ENCODE measurements around the gene ATP13A2.

ATP13A2 gene

DNA sequence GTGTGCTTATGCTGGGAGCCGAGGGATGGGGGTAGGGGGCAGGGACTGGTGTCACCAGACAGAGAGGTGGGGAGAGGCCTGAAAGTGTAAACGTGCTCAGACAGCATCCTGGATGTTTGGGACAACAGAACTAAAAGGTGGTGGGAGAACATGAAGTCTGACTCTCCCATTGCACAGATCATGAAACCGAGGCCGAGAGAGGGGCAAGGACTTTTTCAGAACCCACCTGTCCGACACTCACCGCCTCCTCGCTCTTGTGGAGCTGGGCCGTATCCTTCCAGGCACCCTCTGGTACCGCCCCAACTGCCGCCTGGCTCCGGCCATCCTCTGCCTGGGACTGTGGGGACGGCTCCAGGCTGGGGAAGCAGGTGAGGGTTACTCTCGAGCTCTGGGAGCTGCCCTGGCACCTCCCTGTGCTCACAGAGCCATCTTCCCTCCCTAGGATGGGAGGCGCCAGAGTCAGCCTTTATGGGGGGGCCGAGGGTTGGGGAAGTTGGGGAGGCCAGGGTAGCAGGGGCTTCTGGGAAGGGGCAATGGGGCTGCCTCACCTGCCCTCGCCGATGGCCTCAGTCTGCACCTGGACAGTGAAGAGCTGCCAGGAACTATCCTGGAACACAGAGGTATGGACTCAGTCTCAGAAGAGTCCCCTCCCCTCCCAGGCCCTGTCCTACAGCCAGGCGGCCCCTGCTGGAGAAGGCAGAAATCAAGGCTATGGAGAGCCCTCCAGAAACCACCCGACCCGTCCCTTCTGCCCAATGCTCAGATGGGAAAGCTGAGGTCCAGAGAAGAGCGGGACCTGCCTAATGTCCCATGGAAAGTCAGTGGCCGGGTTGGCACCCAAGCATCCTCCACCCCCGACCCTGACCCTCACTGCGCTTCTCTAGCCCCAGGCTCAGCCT lies 7.0 kb downstream of the ATP13A2 start:
- no peaks in the 10 kb centered on the region for H3K9me3 ChIP-seq (ENCODE audit: control insufficient read depth, insufficient read depth, low read length)
- H3K36me3 ChIP-seq (ENCODE audit: insufficient read depth, low read length) = peaks cover 8% of the 10 kb centered on the region
- H3K9ac ChIP-seq (ENCODE audit: low read depth, low read length) = no peak overlapping the region
- peaks cover 3% of the 10 kb centered on the region; the same call in 1 of the 2 replicates for H3K4me1 ChIP-seq (ENCODE audit: insufficient read depth, low read length)

DNA sequence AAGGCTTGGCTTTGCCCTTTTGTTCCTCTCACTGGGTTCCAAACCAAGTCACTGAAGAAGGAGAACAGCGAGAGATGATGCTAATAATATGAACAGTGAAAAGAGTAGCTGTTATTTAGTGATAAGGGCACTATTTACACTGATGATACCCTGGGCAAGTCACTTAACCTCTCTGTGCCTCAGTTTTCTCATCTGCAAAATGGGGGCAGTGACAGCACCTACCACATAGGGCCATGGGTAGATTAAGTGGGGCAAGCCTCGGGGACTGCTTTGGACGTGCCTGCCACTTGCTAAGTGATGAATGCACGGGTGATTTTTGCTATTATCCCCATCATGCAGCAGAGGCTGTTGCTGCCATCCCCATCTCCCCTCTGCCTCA lies 9.2 kb downstream of the ATP13A2 start:
- Histone ChIP-seq H3K9ac (ENCODE audit: low read depth, low read length) (no peak overlapping the region), H3K4me1 (ENCODE audit: insufficient read depth, low read length) (no peaks in the 10 kb centered on the region), H3K36me3 (ENCODE audit: insufficient read depth, low read length) (peaks cover 8% of the 10 kb centered on the region), H3K9me3 (ENCODE audit: control insufficient read depth, insufficient read depth, low read length) (no peaks in the 10 kb centered on the region)

- H3K4me1 ChIP-seq (ENCODE audit: insufficient read depth, low read length) = no peaks in the 10 kb centered on the region
- peaks cover 8% of the 10 kb centered on the region for H3K36me3 ChIP-seq (ENCODE audit: insufficient read depth, low read length)
- no peaks in the 10 kb centered on the region for H3K9me3 ChIP-seq (ENCODE audit: control insufficient read depth, insufficient read depth, low read length)
- no peak overlapping the region for H3K9ac ChIP-seq (ENCODE audit: low read depth, low read length)
Measured at GRCh38 chr1:17001760-17002523, 9.8 kb downstream of the ATP13A2 start.

- no peaks in the 10 kb centered on the region for H3K4me1 ChIP-seq (ENCODE audit: insufficient read depth, low read length)
- peaks cover 6% of the 10 kb centered on the region for H3K36me3 ChIP-seq (ENCODE audit: insufficient read depth, low read length)
- no peaks in the 10 kb centered on the region for H3K9me3 ChIP-seq (ENCODE audit: control insufficient read depth, insufficient read depth, low read length)
- no peak overlapping the region for H3K9ac ChIP-seq (ENCODE audit: low read depth, low read length)
Measured at GRCh38 chr1:16999863-17000262, 11.9 kb downstream of the ATP13A2 start.

- no peaks in the 10 kb centered on the region for H3K9me3 ChIP-seq (ENCODE audit: control insufficient read depth, insufficient read depth, low read length)
- H3K4me1 ChIP-seq (ENCODE audit: insufficient read depth, low read length) = no peaks in the 10 kb centered on the region
- no peak overlapping the region for H3K9ac ChIP-seq (ENCODE audit: low read depth, low read length)
- peaks cover 5% of the 10 kb centered on the region; the same call in 1 of the 2 replicates for H3K36me3 ChIP-seq (ENCODE audit: insufficient read depth, low read length)
Measured at GRCh38 chr1:16998589-16998988, 13.1 kb downstream of the ATP13A2 start.

- no peaks in the 10 kb centered on the region; the same call in 1 of the 2 replicates for H3K36me3 ChIP-seq (ENCODE audit: insufficient read depth, low read length)
- no peaks in the 10 kb centered on the region for H3K9me3 ChIP-seq (ENCODE audit: control insufficient read depth, insufficient read depth, low read length)
- H3K9ac ChIP-seq (ENCODE audit: low read depth, low read length) = no peak overlapping the region
- no peaks in the 10 kb centered on the region for H3K4me1 ChIP-seq (ENCODE audit: insufficient read depth, low read length)
Measured at GRCh38 chr1:16996845-16997244, 14.9 kb downstream of the ATP13A2 start.

DNA sequence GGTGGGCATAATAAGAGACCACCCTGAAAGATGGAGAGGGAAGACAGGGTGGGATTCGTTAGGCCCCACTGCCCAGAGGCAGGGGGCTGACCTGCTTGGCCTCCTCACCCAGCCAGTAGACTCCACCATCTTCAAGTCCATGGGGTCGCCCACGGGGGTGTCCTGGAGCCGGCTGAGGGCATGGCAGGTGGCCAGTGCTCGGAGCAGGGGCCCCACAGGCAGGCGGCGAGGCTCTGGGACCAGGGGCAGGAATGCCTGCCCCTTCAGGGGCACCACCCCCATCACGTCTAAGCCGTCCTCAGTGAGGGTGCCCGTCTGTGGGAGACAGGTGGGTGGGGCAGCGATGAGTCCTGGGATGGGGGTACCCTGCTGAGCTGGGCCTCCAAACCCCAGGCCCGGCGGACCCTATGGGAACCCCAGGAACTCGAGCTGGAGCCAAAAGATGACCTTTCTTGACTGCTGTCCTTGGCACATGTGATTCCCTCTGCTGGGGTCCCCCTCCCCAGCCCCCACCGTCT lies 18.1 kb downstream of the ATP13A2 start:
- Histone ChIP-seq H3K36me3 (ENCODE audit: insufficient read depth, low read length) (no peaks in the 10 kb centered on the region; the same call in 1 of the 2 replicates), H3K4me1 (ENCODE audit: insufficient read depth, low read length) (no peaks in the 10 kb centered on the region), H3K9ac (ENCODE audit: low read depth, low read length) (no peak overlapping the region), H3K9me3 (ENCODE audit: control insufficient read depth, insufficient read depth, low read length) (no peaks in the 10 kb centered on the region)

DNA sequence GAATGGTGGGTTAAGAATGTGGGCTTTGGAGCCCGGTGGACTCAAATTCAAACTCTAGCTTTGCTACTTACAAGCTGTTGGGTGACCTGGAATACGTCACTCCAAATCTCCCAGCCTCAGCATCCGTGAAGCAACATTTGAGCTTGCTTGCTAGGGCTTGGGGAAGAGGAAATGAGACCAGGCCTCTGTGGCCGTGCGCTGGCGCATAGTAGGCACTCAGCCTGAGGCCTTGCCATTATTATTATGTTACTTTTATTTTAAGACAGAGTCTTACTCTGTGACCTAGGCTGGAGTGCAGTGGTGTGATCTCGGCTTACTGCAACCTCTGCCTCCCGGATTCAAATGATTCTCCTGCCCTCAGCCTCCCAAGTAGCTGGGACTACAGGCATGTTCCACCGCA lies 19.1 kb downstream of the ATP13A2 start:
- no peaks in the 10 kb centered on the region; the same call in 1 of the 2 replicates for H3K36me3 ChIP-seq (ENCODE audit: insufficient read depth, low read length)
- no peaks in the 10 kb centered on the region for H3K4me1 ChIP-seq (ENCODE audit: insufficient read depth, low read length)
- H3K9ac ChIP-seq (ENCODE audit: low read depth, low read length) = no peak overlapping the region
- no peaks in the 10 kb centered on the region for H3K9me3 ChIP-seq (ENCODE audit: control insufficient read depth, insufficient read depth, low read length)

- Histone ChIP-seq H3K9me3 (ENCODE audit: control insufficient read depth, insufficient read depth, low read length) (no peaks in the 10 kb centered on the region), H3K36me3 (ENCODE audit: insufficient read depth, low read length) (no peaks in the 10 kb centered on the region; the same call in 1 of the 2 replicates), H3K4me1 (ENCODE audit: insufficient read depth, low read length) (no peaks in the 10 kb centered on the region), H3K9ac (ENCODE audit: low read depth, low read length) (no peak overlapping the region)
Measured at GRCh38 chr1:16992102-16992501, 19.6 kb downstream of the ATP13A2 start.

- H3K36me3 ChIP-seq (ENCODE audit: insufficient read depth, low read length) = no peaks in the 10 kb centered on the region; the same call in 1 of the 2 replicates
- no peaks in the 10 kb centered on the region for H3K4me1 ChIP-seq (ENCODE audit: insufficient read depth, low read length)
- H3K9ac ChIP-seq (ENCODE audit: low read depth, low read length) = no peak overlapping the region
- H3K9me3 ChIP-seq (ENCODE audit: control insufficient read depth, insufficient read depth, low read length) = no peaks in the 10 kb centered on the region
Measured at GRCh38 chr1:16991571-16991970, 20.2 kb downstream of the ATP13A2 start.

DNA sequence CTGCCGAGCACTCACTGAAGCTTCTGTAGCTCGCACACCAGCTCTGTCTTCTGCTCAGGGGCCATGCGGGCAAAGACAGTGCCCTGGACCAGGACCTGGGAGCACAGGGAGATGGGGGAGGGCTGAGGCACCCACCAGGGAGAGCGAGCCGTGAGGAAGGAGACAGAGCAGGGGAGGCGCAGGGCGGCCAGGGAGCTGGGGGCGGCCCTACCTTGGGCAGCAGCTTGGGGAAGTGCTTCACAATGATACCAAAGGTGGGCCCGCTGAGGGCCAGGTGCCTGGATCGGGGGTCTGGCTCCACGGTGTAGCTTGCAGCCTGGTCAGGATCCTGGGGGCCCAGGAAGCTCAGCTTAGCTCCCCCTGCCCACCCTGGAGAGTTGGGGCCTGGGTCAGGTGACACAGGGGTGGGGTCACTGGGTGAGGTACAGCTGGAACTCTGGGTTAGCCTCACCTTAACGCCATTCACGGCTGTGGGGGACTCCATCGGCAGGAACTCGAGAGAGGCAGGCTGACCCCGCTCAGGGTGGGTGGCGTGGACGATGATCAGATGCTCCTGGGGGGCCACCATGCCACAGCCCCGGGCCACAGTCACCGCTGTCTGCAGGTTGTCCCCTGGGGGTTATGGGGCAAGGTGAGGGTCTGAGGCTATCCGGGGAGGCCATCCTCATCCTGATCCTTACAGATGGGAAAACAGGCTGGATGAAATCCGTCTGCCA lies 21.9 kb downstream of the ATP13A2 start:
- Histone ChIP-seq H3K4me1 (ENCODE audit: insufficient read depth, low read length) (peaks cover 2% of the 10 kb centered on the region; the same call in 1 of the 2 replicates), H3K9me3 (ENCODE audit: control insufficient read depth, insufficient read depth, low read length) (no peaks in the 10 kb centered on the region), H3K9ac (ENCODE audit: low read depth, low read length) (no peak overlapping the region), H3K36me3 (ENCODE audit: insufficient read depth, low read length) (no peaks in the 10 kb centered on the region; the same call in 1 of the 2 replicates)

DNA sequence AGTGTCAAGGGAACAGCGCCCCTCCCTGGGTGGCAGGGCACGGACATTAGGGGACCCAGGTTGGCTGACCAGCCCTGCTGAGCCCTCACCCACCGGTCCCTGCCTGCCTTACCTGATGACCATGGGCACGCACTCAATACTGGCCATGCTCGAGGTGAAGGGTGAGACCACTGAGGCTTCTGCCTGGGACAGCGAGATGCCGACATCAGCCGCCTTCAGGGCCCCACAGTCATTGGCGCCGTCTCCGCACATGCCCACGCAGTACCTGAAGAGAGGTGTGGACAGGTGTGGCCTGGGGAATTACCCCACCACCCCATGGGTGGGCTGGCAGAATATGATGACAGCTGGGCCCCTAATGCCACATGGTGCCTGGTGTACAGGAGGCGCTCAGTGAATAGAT lies 23.5 kb downstream of the ATP13A2 start:
- Histone ChIP-seq H3K9ac (ENCODE audit: low read depth, low read length) (no peak overlapping the region), H3K36me3 (ENCODE audit: insufficient read depth, low read length) (no peaks in the 10 kb centered on the region; the same call in 1 of the 2 replicates), H3K4me1 (ENCODE audit: insufficient read depth, low read length) (peaks cover 5% of the 10 kb centered on the region; the same call in 1 of the 2 replicates), H3K9me3 (ENCODE audit: control insufficient read depth, insufficient read depth, low read length) (no peaks in the 10 kb centered on the region)

GRCh38 chr1:16986962-16987361 lies 24.8 kb downstream of the ATP13A2 start:
- Histone ChIP-seq H3K36me3 (ENCODE audit: insufficient read depth, low read length) (no peaks in the 10 kb centered on the region; the same call in 1 of the 2 replicates), H3K9ac (ENCODE audit: low read depth, low read length) (no peak overlapping the region), H3K9me3 (ENCODE audit: control insufficient read depth, insufficient read depth, low read length) (no peaks in the 10 kb centered on the region), H3K4me1 (ENCODE audit: insufficient read depth, low read length) (peaks cover 7% of the 10 kb centered on the region; the same call in 1 of the 2 replicates)

DNA sequence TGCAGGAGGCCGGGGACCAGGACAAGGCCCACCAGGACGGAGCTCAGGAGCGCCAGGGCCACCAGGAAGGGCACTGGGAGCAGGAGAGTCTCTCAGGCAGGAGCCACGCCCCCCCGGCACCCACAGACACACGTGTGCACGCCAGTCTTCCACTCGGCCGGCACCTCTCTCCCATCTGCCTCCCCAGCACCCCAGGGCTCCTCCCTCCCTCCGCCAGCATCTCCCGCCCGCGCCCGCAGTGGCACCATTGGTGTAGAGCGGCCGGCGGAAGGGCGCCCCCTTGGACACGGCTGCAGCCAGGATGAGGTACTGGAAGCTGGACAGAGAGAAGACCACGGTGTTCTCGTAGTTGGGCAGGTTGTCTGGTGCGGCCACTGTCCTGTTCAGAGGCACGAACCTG lies 25.2 kb downstream of the ATP13A2 start:
- Histone ChIP-seq H3K36me3 (ENCODE audit: insufficient read depth, low read length) (no peaks in the 10 kb centered on the region; the same call in 1 of the 2 replicates), H3K9me3 (ENCODE audit: control insufficient read depth, insufficient read depth, low read length) (no peaks in the 10 kb centered on the region), H3K4me1 (ENCODE audit: insufficient read depth, low read length) (peaks cover 7% of the 10 kb centered on the region; the same call in 1 of the 2 replicates), H3K9ac (ENCODE audit: low read depth, low read length) (no peak overlapping the region)

Data from ES-I3 (cell line).